ENCODE results near the gene SHISA6.

The SHISA6 gene

DNA sequence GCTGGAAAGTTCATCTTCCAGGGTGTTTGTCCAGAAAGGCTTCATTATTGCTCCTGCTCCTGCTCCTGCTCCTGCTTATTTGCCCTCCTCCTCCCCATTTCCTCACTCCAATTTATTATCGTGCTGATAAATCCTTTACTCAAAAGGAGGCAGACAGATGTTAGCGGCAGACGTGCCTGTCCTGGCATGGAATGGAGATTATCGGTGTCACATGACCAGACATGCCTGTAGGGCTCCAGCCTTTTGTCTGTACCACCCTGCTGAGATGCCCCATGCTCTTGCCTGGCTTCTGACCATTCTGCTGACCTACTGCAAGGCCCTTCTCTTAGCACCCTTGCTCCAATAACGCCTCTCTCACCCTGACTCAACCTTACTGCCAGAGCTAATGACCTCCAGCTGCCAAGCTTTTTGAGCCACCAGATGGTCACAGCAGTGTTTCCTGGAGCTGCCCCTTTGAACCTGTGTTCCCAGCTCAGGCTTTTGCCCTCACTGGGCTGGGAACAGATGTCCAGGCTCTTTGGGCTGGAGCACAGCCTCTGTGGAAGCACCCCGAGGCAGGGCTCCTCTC, 370.1 kb downstream of the SHISA6 start:
- DNase-seq = no peak

DNA sequence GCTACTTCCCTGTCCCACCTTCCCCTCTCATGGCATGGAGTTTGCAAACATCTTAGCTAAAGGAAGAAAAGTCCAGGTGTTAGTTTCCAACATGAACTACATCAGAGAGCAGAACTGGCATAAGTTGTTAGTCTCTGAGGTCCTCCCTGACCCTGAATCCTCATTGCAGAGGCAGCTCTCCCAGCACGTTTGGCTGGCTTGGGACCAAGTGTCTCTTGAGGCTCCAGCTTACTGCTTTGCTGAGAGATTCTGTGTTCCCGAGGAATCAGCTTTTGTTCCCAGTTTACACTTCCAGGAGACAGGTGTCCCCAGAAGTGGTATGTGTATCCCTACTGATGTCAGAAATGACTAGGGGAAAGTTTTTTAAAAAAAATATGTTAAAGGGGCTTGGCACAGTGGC, 371.9 kb downstream of the SHISA6 start:
- no peak for DNase-seq
